Activated CD4-positive, alpha-beta T cell treated with anti-CD3 and anti-CD28 coated beads for 36 hours (primary cell): ENCODE results near the gene B3GNT7. TPM values are rescaled to one million over a fixed set of nuclear protein-coding genes. Genes with fewer than 3 reads are reported as not detected.

ENCODE experiments used
- ATAC-seq: fragments of 200-7000 bp; cut with Tn5 transposase; one replicate; pipeline ENCODE4 v1.10.0; 2021; ENCODE audit warnings: mild to moderate bottlenecking, moderate library complexity
- CTCF ChIA-PET: fragments of 350-600 bp; sonication (Branson Sonifier 250); formaldehyde crosslinking; loops from one replicate; lab custom pipeline; 2021; ENCODE audit warnings: antibody characterized with exemption; lab: Charles Lee
- POLR2A ChIA-PET: fragments of 350-600 bp; sonication (Branson Sonifier 250); formaldehyde crosslinking; loops from one replicate; lab custom pipeline; 2021; ENCODE audit warnings: antibody characterized with exemption, inconsistent platforms; lab: Charles Lee
- DNase-seq: peaks from one replicate; pipeline ENCODE4 v3.0.0-alpha.2; 2020
- H3K27ac Mint-ChIP-seq: one replicate; pipeline ENCODE4 v1.8.0; 2021; ENCODE audit warnings: mixed read lengths
- H3K27me3 Mint-ChIP-seq: one replicate; pipeline ENCODE4 v1.8.0; 2021; ENCODE audit warnings: mixed read lengths
- H3K36me3 Mint-ChIP-seq: one replicate; pipeline ENCODE4 v1.8.0; 2021; ENCODE audit warnings: low read depth, mixed read lengths
- H3K4me1 Mint-ChIP-seq: one replicate; pipeline ENCODE4 v1.8.0; 2021; ENCODE audit warnings: mixed read lengths
- H3K4me3 Mint-ChIP-seq: one replicate; pipeline ENCODE4 v1.8.0; 2021; ENCODE audit warnings: mild to moderate bottlenecking, moderate library complexity, mixed read lengths
- H3K9me3 Mint-ChIP-seq: one replicate; pipeline ENCODE4 v1.8.0; 2021; ENCODE audit warnings: low read depth, mixed read lengths
- intact Hi-C, 2 experiments: fragments of 100-400 bp; cut with DNase I in 1 of 2; cut with micrococcal nuclease in 1 of 2; formaldehyde crosslinking; loops; one replicate each; pipeline versions ENCODE4 v1.14.2 to v1.15.1; 2022 to 2024; cut with DNase I, micrococcal nuclease
- total RNA-seq, 2 experiments: library from RNA; stranded (reverse); gene quantifications; one replicate each; pipeline ENCODE4 v1.2.3, GENCODE V29; 2021

The B3GNT7 gene
- total RNA-seq, 2 experiments from 2014 or later, result not detected

DNA sequence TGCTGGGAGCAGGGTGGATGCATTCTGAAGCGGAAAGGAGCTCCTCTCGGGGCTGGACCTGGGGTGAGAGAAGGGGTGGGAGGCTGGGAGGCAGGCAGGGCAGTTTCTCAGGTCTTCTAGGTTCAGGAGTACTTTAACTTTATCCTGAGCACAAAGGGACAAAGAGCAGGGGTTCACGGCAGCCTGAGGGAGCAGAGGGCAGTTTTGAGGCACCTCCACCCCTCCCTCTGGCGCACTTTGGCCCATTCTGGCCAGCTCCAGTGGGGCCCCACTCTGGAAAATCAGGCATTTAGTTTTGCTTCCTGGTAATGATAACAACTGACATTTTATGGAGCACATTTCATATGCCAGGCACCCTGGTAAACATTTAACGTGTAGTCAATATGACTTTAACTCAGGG lies 14.3 kb downstream of the B3GNT7 start:
- POLR2A ChIA-PET, result no interaction called here
- Mint-ChIP-seq H3K4me3 (no peak overlapping the region), H3K27ac (no peak overlapping the region), H3K27me3 (peaks cover 22% of the 10 kb centered on the region), H3K4me1 (peaks cover 20% of the 10 kb centered on the region), H3K36me3 (peaks cover 5% of the 10 kb centered on the region), H3K9me3 (peaks cover 6% of the 10 kb centered on the region)
- no peak for ATAC-seq
- DNase-seq, result no peak
- intact Hi-C loops, result loop anchor here (1.0 to 10.0 kb wide), 3 partner anchors 43 to 565 kb away; no protein-coding TSS in a partner anchor
- CTCF ChIA-PET, result interaction anchor here (0.6 to 1.9 kb wide), 6 partner anchors 11 to 308 kb away, joined by 3 to 4 read pairs (median 4); no protein-coding TSS in a partner anchor

DNA sequence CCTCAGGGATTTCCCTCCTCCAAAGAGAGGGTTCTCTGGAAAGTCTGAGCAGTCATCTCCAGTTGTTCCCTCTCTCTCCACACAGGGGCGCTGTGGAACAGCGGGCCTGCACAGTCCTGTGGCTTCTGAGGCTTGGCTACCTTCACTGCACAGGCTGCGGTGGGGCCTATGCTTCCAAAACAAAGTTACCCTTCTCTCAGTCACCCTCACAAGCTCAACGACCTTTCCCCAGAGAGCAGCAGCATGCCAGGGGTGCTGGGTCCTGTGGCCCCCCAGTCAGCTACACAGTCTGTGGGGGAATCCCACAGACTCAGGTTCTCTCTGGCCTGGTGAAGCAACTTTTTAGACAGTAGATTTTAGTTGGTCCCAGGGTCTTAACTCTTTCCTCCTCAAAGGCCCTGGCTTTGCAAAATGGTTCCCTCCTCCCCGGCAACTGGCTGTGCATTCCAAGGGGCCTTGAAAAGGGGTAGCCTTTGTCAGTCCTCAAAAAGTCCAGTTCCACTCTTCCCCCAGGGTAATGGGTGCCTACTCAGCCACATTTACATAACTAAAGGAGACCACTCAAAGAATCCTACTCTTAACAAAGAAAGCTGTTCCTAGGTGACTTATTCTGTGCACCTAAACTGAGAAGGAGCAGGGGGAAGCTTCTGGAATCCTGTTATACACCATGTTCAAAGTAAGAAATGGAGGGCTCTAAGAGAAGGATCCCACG lies 14.9 kb downstream of the B3GNT7 start:
- Mint-ChIP-seq H3K27ac (no peak overlapping the region), H3K4me3 (no peak overlapping the region), H3K36me3 (peaks cover 5% of the 10 kb centered on the region), H3K9me3 (peaks cover 6% of the 10 kb centered on the region), H3K27me3 (peaks cover 27% of the 10 kb centered on the region), H3K4me1 (peaks cover 19% of the 10 kb centered on the region)
- ChIA-PET POLR2A (interaction anchor here (0.6 kb wide), 1 partner anchor 41 kb away, joined by 3 read pairs; no protein-coding TSS in a partner anchor), CTCF (interaction anchor here (0.6 to 3.3 kb wide), 14 partner anchors 12 to 308 kb away, joined by 3 to 16 read pairs (median 4); no protein-coding TSS in a partner anchor)
- DNase-seq (peak; percentile 49), ATAC-seq (no peak)
- intact Hi-C loops, result loop anchor here (1.0 to 10.0 kb wide), 3 partner anchors 42 to 566 kb away; no protein-coding TSS in a partner anchor

GRCh38 chr2:231411237-231411636 lies 15.7 kb downstream of the B3GNT7 start:
- Mint-ChIP-seq H3K9me3 (peaks cover 6% of the 10 kb centered on the region), H3K27ac (no peak overlapping the region), H3K36me3 (peaks cover 5% of the 10 kb centered on the region), H3K27me3 (peaks cover 30% of the 10 kb centered on the region), H3K4me3 (peak overlapping the region; percentile 25), H3K4me1 (peaks cover 11% of the 10 kb centered on the region)
- intact Hi-C loops, result loop anchor here (5.0 to 10.0 kb wide), 2 partner anchors 114 to 566 kb away; no protein-coding TSS in a partner anchor
- DNase-seq (no peak), ATAC-seq (no peak)
- ChIA-PET POLR2A (interaction anchor here (0.6 kb wide), 1 partner anchor 41 kb away, joined by 3 read pairs; no protein-coding TSS in a partner anchor), CTCF (interaction anchor here (0.8 to 3.5 kb wide), 15 partner anchors 12 to 309 kb away, joined by 3 to 19 read pairs (median 4); no protein-coding TSS in a partner anchor)

- Mint-ChIP-seq H3K9me3 (peaks cover 6% of the 10 kb centered on the region), H3K27me3 (peaks cover 30% of the 10 kb centered on the region), H3K4me3 (peak overlapping the region; percentile 25), H3K36me3 (peaks cover 5% of the 10 kb centered on the region), H3K4me1 (peaks cover 6% of the 10 kb centered on the region), H3K27ac (no peak overlapping the region)
- intact Hi-C loops, result loop anchor here (1.0 to 10.0 kb wide), 5 partner anchors 115 to 567 kb away; no protein-coding TSS in a partner anchor
- DNase-seq, result peak; percentile 86
- peak; percentile 99 for ATAC-seq
- CTCF ChIA-PET, result interaction anchor here (0.8 to 3.5 kb wide), 17 partner anchors 11 to 310 kb away, joined by 3 to 19 read pairs (median 4); no protein-coding TSS in a partner anchor
- POLR2A ChIA-PET, result no interaction called here
Observed at GRCh38 chr2:231411831-231412617, 16.5 kb downstream of the B3GNT7 start.

DNA sequence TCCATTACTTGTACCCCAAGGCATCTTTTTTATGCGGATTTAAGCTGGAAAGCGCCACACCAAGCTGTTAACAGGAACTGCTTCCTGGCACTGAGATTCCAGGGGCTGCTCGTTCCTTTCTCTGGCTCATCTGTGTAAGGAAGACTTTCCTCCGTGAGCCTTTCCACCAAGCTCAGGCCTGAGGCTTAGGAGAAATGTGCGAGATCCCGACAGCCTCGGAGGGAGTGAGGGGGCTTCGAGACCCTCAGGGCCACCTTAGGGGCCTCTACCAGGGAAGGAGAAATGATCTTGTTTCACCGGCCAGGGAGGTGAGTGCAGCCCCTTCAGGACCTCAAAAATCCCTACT lies 17.1 kb downstream of the B3GNT7 start:
- intact Hi-C loops, result loop anchor here (1.0 to 10.0 kb wide), 5 partner anchors 115 to 568 kb away; no protein-coding TSS in a partner anchor
- ChIA-PET POLR2A (no interaction called here), CTCF (interaction anchor here (0.8 to 3.5 kb wide), 13 partner anchors 11 to 309 kb away, joined by 3 to 19 read pairs (median 5); partner anchors contain the start of gene B3GNT7)
- peaks cover 6% of the 10 kb centered on the region for H3K9me3 Mint-ChIP-seq
- peaks cover 5% of the 10 kb centered on the region for H3K36me3 Mint-ChIP-seq
- peaks cover 6% of the 10 kb centered on the region for H3K4me1 Mint-ChIP-seq
- H3K27me3 Mint-ChIP-seq, result peaks cover 30% of the 10 kb centered on the region
- no peak overlapping the region for H3K27ac Mint-ChIP-seq
- no peak for DNase-seq
- no peak for ATAC-seq
- H3K4me3 Mint-ChIP-seq, result peak overlapping the region; percentile 19

DNA sequence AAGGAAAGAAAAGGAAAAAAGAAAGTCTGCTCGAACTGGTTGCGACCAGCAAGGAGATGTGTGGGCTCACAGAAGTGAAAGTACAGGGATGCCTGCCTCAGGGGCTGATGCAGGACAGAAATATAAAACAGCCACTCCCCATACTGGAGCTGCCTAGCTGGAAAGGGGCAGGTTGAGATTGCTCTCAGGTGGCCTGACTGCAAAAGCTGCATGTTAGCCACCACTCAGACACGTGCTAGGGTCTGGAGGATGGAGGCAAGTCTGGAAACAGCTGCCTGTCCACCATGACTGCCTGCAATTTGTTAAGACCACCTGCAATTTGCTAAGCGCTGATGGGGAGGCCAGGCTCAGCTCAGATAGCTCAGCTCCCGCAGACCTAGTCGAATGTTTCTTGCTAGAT lies 17.9 kb downstream of the B3GNT7 start:
- intact Hi-C loops, result loop anchor here (5.0 to 10.0 kb wide), 2 partner anchors 116 to 569 kb away; no protein-coding TSS in a partner anchor
- peaks cover 30% of the 10 kb centered on the region for H3K27me3 Mint-ChIP-seq
- ChIA-PET CTCF (interaction anchor here (0.9 to 3.5 kb wide), 6 partner anchors 12 to 310 kb away, joined by 3 to 19 read pairs (median 9); partner anchors contain the start of gene B3GNT7), POLR2A (interaction anchor here (0.7 kb wide), 1 partner anchor 41 kb away, joined by 3 read pairs; no protein-coding TSS in a partner anchor)
- H3K36me3 Mint-ChIP-seq, result peaks cover 5% of the 10 kb centered on the region
- peaks cover 6% of the 10 kb centered on the region for H3K9me3 Mint-ChIP-seq
- H3K27ac Mint-ChIP-seq, result no peak overlapping the region
- no peak for DNase-seq
- peaks cover 6% of the 10 kb centered on the region for H3K4me1 Mint-ChIP-seq
- no peak for ATAC-seq
- no peak overlapping the region for H3K4me3 Mint-ChIP-seq

GRCh38 chr2:231413921-231414476 lies 18.5 kb downstream of the B3GNT7 start:
- peaks cover 28% of the 10 kb centered on the region for H3K27me3 Mint-ChIP-seq

GRCh38 chr2:231415029-231415428 lies 19.5 kb downstream of the B3GNT7 start:
- DNase-seq, result no peak
- intact Hi-C loops, result loop anchor here in 1 of 2 experiments (10.0 kb wide), 1 partner anchor 570 kb away; no protein-coding TSS in a partner anchor
- Mint-ChIP-seq H3K4me1 (peaks cover 6% of the 10 kb centered on the region), H3K9me3 (peaks cover 6% of the 10 kb centered on the region), H3K4me3 (no peak overlapping the region), H3K36me3 (peaks cover 5% of the 10 kb centered on the region), H3K27me3 (peaks cover 28% of the 10 kb centered on the region), H3K27ac (no peak overlapping the region)
- ChIA-PET POLR2A (no interaction called here), CTCF (interaction anchor here (1.2 to 1.7 kb wide), 2 partner anchors 9 to 188 kb away, joined by 3 to 5 read pairs; no protein-coding TSS in a partner anchor)
- no peak for ATAC-seq

More at GRCh38 chr2:231413921-231414476, 18.5 kb downstream of the B3GNT7 start:
- intact Hi-C loops, result loop anchor here (5.0 to 10.0 kb wide), 2 partner anchors 117 to 569 kb away; no protein-coding TSS in a partner anchor
- peaks cover 6% of the 10 kb centered on the region for H3K9me3 Mint-ChIP-seq
- CTCF ChIA-PET, result interaction anchor here (0.9 to 3.5 kb wide), 5 partner anchors 12 to 310 kb away, joined by 4 to 19 read pairs (median 13); partner anchors contain the start of gene B3GNT7
- H3K36me3 Mint-ChIP-seq, result peaks cover 5% of the 10 kb centered on the region
- DNase-seq, result no peak
- ATAC-seq, result no peak
- peaks cover 6% of the 10 kb centered on the region for H3K4me1 Mint-ChIP-seq
- no peak overlapping the region for H3K27ac Mint-ChIP-seq
- POLR2A ChIA-PET, result interaction anchor here (0.7 kb wide), 1 partner anchor 41 kb away, joined by 3 read pairs; no protein-coding TSS in a partner anchor
- H3K4me3 Mint-ChIP-seq, result no peak overlapping the region

- Mint-ChIP-seq H3K4me1 (no peaks in the 10 kb centered on the region), H3K27ac (no peak overlapping the region), H3K4me3 (no peak overlapping the region), H3K27me3 (peaks cover 12% of the 10 kb centered on the region), H3K36me3 (no peaks in the 10 kb centered on the region), H3K9me3 (no peaks in the 10 kb centered on the region)
- DNase-seq, result no peak
- no peak for ATAC-seq
- intact Hi-C loops, result loop anchor here in 1 of 2 experiments (10.0 kb wide), 1 partner anchor 574 kb away; no protein-coding TSS in a partner anchor
- ChIA-PET POLR2A (no interaction called here), CTCF (interaction anchor here (1.1 kb wide), 1 partner anchor 65 kb away, joined by 3 read pairs; no protein-coding TSS in a partner anchor)
Observed at GRCh38 chr2:231418820-231419640, 23.5 kb downstream of the B3GNT7 start.
